GM06990 (cell line): ENCODE results near the gene ZACN.

Source experiments
- DNase-seq: peaks from one replicate; pipeline ENCODE4 v3.0.0-alpha.2; 2011; ENCODE audit not compliant: insufficient read length; ENCODE audit errors: extremely low read depth
- H3K27me3 ChIP-seq: replicated peaks from 2 replicates; pipeline ENCODE4 v1.6.0; 2011; ENCODE audit warnings: low read length; ENCODE audit not compliant: control insufficient read depth, insufficient read depth
- H3K36me3 ChIP-seq: 2 replicates; pipeline ENCODE4 v1.5.1; 2011; ENCODE audit warnings: low read length; ENCODE audit not compliant: control insufficient read depth, insufficient read depth
- H3K4me3 ChIP-seq: replicated peaks from 2 replicates; pipeline ENCODE4 v1.5.1; 2011; ENCODE audit warnings: low read depth, mild to moderate bottlenecking, control low read depth, low read length
- CTCF ChIP-seq: IDR thresholded peaks from 2 replicates; pipeline ENCODE4 v1.5.1; 2011; ENCODE audit warnings: low read length, control low read depth, mild to moderate bottlenecking, inconsistent platforms; ENCODE audit not compliant: insufficient read depth, poor library complexity, severe bottlenecking

ZACN gene

GRCh38 chr17:76078860-76079534 is at the start of gene ZACN:
Gene ZACN (plus strand): TSS chr17:76079182. CDS start chr17:76079265, 83 bp downstream.
- no peak for DNase-seq
- Histone ChIP-seq H3K36me3 (peaks cover 7% of the 10 kb centered on the region), H3K4me3 (no peak within 1 kb of the TSS), H3K27me3 (peaks cover 9% of the 10 kb centered on the region)
- no peak for TF ChIP-seq CTCF

- Histone ChIP-seq H3K36me3 (no peaks in the 10 kb centered on the region), H3K4me3 (no peak overlapping the region), H3K27me3 (no peaks in the 10 kb centered on the region)
- TF ChIP-seq CTCF = no peak
- DNase-seq = no peak
Measured at GRCh38 chr17:76032073-76032779, 46.8 kb upstream of the ZACN start.

GRCh38 chr17:76032780-76033108 is 46.2 kb upstream of the ZACN start:
- H3K4me3 ChIP-seq = no peak overlapping the region
- DNase-seq = no peak
- H3K27me3 ChIP-seq = no peaks in the 10 kb centered on the region
- H3K36me3 ChIP-seq = no peaks in the 10 kb centered on the region
- TF ChIP-seq CTCF = no peak

- Histone ChIP-seq H3K27me3 (no peaks in the 10 kb centered on the region), H3K36me3 (no peaks in the 10 kb centered on the region; the same call in 1 of the 2 replicates), H3K4me3 (no peak overlapping the region)
- no peak for DNase-seq
- no peak for TF ChIP-seq CTCF
Measured at GRCh38 chr17:76033139-76033538, 45.8 kb upstream of the ZACN start.

- no peak for DNase-seq
- Histone ChIP-seq H3K36me3 (peaks cover 6% of the 10 kb centered on the region), H3K27me3 (no peaks in the 10 kb centered on the region), H3K4me3 (no peak overlapping the region)
- TF ChIP-seq CTCF = no peak
Measured at GRCh38 chr17:76034428-76035350, 44.3 kb upstream of the ZACN start.
